BJ (cell line): Measurements from ENCODE around the gene MYO3B. TPM values are rescaled to one million over a fixed set of nuclear protein-coding genes. Genes with fewer than 3 reads are reported as not detected.

Experiments
- CTCF ChIA-PET: fragments of 350-600 bp; formaldehyde crosslinking; extraction: SDS; loops from one replicate; lab custom pipeline; 2021; ENCODE audit warnings: antibody characterized with exemption, inconsistent platforms; lab: Yijun Ruan, JAX
- POLR2A ChIA-PET: fragments of 300-600 bp; sonication (Branson Sonifier 250); formaldehyde crosslinking; extraction: SDS; loops from one replicate; lab custom pipeline; 2021; ENCODE audit warnings: antibody characterized with exemption; lab: Charles Lee
- DNase-seq: peaks from one replicate; pipeline ENCODE4 v3.0.0-alpha.2; 2011; ENCODE audit warnings: low read depth
- H3K27me3 ChIP-seq: 2 replicates; pipeline ENCODE4 v1.6.0; 2011; ENCODE audit warnings: low read length; ENCODE audit not compliant: control insufficient read depth, insufficient read depth
- H3K36me3 ChIP-seq: 2 replicates; pipeline ENCODE4 v1.5.1; 2011; ENCODE audit warnings: low read length; ENCODE audit not compliant: control insufficient read depth, insufficient read depth
- H3K4me3 ChIP-seq: 2 replicates; pipeline ENCODE4 v1.5.1; 2011; ENCODE audit warnings: low read depth, mild to moderate bottlenecking, control low read depth, low read length
- CTCF ChIP-seq: IDR thresholded peaks from 2 replicates; pipeline ENCODE4 v1.5.1; 2011; ENCODE audit warnings: low read depth, mild to moderate bottlenecking, control low read depth, inconsistent platforms, low read length, moderate library complexity; ENCODE audit not compliant: insufficient read depth
- polyA plus RNA-seq: library from polyadenylated mRNA; depleted of rRNA; stranded (reverse); fragments of >200 nt; gene quantifications from 2 replicates; pipeline ENCODE4 v1.2.3, GENCODE V29; 2011

MYO3B gene
- polyA plus RNA-seq, 1 experiment = not detected

- H3K4me3 ChIP-seq = no peak overlapping the region
- ChIA-PET CTCF (no interaction called here), POLR2A (no interaction called here)
- DNase-seq = no peak
- no peaks in the 10 kb centered on the region for H3K36me3 ChIP-seq
- H3K27me3 ChIP-seq = no peaks in the 10 kb centered on the region
- TF ChIP-seq CTCF = no peak
Measured at GRCh38 chr2:170500104-170500503, 322.2 kb downstream of the MYO3B start.

- Histone ChIP-seq H3K36me3 (no peaks in the 10 kb centered on the region), H3K27me3 (no peaks in the 10 kb centered on the region), H3K4me3 (no peak overlapping the region)
- DNase-seq = no peak
- ChIA-PET POLR2A (no interaction called here), CTCF (no interaction called here)
- no peak for TF ChIP-seq CTCF
Measured at GRCh38 chr2:170500770-170501169, 322.8 kb downstream of the MYO3B start.

GRCh38 chr2:170501421-170502043, 323.6 kb downstream of the MYO3B start:
- ChIA-PET CTCF (no interaction called here), POLR2A (no interaction called here)
- H3K27me3 ChIP-seq = no peaks in the 10 kb centered on the region
- no peak overlapping the region for H3K4me3 ChIP-seq
- no peaks in the 10 kb centered on the region for H3K36me3 ChIP-seq
- TF ChIP-seq CTCF = no peak
- DNase-seq = no peak

GRCh38 chr2:170502361-170503130, 324.6 kb downstream of the MYO3B start:
- no peak overlapping the region for H3K4me3 ChIP-seq
- no peaks in the 10 kb centered on the region for H3K27me3 ChIP-seq
- no peak for TF ChIP-seq CTCF
- POLR2A ChIA-PET = no interaction called here
- CTCF ChIA-PET = no interaction called here
- H3K36me3 ChIP-seq = no peaks in the 10 kb centered on the region
- no peak for DNase-seq

GRCh38 chr2:170503563-170503962, 325.6 kb downstream of the MYO3B start:
- Histone ChIP-seq H3K4me3 (no peak overlapping the region), H3K27me3 (no peaks in the 10 kb centered on the region), H3K36me3 (no peaks in the 10 kb centered on the region)
- no peak for TF ChIP-seq CTCF
- no peak for DNase-seq
- ChIA-PET POLR2A (interaction anchor here (0.6 kb wide), 1 partner anchor 13 kb away, joined by 5 read pairs; no protein-coding TSS in a partner anchor), CTCF (no interaction called here)
